Measurements from ENCODE around the gene INPP5D. TPM values are rescaled to one million over a fixed set of nuclear protein-coding genes. Genes with fewer than 3 reads are reported as not detected.

INPP5D gene
- total and polyA plus RNA-seq, 4 donors = 7.6 to 26.1 (median 25.3) TPM

DNA sequence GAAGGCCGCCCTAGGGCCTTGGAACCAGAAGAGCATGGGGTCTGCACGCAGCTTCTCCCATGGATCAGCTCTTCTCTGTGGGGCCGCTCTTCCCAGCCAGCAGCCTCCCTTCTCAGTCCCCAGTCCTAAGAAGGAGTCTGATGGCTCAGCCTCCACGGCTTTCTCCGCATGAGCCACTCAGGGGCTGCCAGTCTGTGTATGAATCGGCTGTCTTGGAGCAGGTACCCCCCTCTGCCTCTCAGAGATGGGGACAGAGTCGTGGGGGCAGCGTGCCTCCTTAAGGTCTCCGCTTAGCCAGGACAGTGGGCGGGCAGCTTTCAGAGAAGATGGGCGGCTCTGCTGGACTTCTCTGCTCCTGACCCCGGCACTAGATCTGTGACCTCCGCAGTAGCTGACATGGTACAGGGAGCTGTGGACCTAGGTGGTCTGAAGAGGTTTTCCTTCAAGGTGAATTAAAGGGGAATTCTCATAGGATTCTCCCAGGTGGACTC, 21.6 kb downstream of the INPP5D start:
- no peaks in the 10 kb centered on the region for H3K36me3 ChIP-seq (ENCODE audit: control insufficient read depth in 4 of 4, insufficient read depth in 4 of 4, low read length in 4 of 4)
- no peak overlapping the region for H3K9ac ChIP-seq (ENCODE audit: insufficient read depth in 1 of 2, low read length in 2 of 2)
- ATAC-seq (ENCODE audit: insufficient read depth, low FRiP score) (no peak), DNase-seq (no peak)
- peak overlapping the region in 1 of 2 donors; percentile 9 for H3K27ac ChIP-seq (ENCODE audit: low read depth in 1 of 2, low read length in 1 of 2)
- no peaks in the 10 kb centered on the region for H3K27me3 ChIP-seq (ENCODE audit: control insufficient read depth in 3 of 3, insufficient read depth in 3 of 3, low read length in 2 of 3)
- 72 to 86% methylated on average over 13 of the region's 13 CpGs for WGBS, 2 donors
- TF ChIP-seq, protein P1, sequence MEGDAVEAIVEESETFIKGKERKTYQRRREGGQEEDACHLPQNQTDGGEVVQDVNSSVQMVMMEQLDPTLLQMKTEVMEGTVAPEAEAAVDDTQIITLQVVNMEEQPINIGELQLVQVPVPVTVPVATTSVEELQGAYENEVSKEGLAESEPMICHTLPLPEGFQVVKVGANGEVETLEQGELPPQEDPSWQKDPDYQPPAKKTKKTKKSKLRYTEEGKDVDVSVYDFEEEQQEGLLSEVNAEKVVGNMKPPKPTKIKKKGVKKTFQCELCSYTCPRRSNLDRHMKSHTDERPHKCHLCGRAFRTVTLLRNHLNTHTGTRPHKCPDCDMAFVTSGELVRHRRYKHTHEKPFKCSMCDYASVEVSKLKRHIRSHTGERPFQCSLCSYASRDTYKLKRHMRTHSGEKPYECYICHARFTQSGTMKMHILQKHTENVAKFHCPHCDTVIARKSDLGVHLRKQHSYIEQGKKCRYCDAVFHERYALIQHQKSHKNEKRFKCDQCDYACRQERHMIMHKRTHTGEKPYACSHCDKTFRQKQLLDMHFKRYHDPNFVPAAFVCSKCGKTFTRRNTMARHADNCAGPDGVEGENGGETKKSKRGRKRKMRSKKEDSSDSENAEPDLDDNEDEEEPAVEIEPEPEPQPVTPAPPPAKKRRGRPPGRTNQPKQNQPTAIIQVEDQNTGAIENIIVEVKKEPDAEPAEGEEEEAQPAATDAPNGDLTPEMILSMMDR (IDR thresholded peaks at IDR 0.05; ENCODE audit: control extremely low read depth, extremely low read depth) = no peak
- no peak overlapping the region for H3K4me3 ChIP-seq
- H3K9me3 ChIP-seq (ENCODE audit: control insufficient read depth in 4 of 4, insufficient read depth in 3 of 4, low read length in 3 of 4) = no peaks in the 10 kb centered on the region
- H3K4me1 ChIP-seq (ENCODE audit: control insufficient read depth in 5 of 5, insufficient read depth in 5 of 5, low read length in 5 of 5) = peaks cover 0 to 14% (median 0%) of the 10 kb centered on the region in 5 donors

DNA sequence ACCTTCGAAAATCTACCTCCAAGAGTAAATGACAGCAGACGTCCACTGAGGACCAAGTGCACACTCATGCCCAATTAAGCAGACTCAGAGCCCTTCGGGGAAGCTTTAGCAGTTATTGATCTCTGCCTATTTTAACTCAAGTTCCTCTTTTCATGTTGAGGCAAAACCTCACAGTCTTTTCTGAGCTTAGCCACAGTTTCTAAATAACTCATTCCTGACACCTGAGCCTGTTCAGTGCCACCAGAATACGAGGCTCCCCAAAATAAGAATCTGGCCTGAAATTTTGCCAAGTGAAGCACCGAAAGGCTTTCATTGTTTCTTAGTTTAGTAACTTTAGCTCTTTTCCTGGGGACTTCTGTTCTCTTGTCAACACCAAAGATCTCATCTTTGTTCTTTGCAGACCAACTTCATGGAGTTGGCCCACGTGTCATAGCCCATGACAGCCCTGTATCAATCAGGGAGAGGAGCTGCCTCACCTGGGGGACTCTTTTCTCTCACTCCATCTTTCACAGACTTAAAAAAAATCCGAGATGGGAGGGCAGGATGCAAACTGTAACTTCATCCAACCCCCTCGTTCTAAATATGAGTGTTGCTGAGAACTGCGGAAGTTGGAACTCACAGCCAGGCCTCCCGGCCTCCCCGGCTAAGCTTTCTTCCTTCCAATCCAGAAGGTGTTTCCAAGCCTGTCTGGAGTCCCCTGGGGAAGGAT, 22.2 kb downstream of the INPP5D start:
- WGBS, 2 donors = 43 to 55% methylated on average over 11 of the region's 11 CpGs
- TF ChIP-seq, protein P1 (IDR thresholded peaks at IDR 0.05; ENCODE audit: control extremely low read depth, extremely low read depth) = no peak
- DNase-seq (no peak), ATAC-seq (ENCODE audit: insufficient read depth, low FRiP score) (no peak)
- Histone ChIP-seq H3K4me3 (no peak overlapping the region), H3K36me3 (ENCODE audit: control insufficient read depth in 4 of 4, insufficient read depth in 4 of 4, low read length in 4 of 4) (no peaks in the 10 kb centered on the region), H3K27me3 (ENCODE audit: control insufficient read depth in 3 of 3, insufficient read depth in 3 of 3, low read length in 2 of 3) (no peaks in the 10 kb centered on the region), H3K4me1 (ENCODE audit: control insufficient read depth in 5 of 5, insufficient read depth in 5 of 5, low read length in 5 of 5) (peaks cover 0 to 14% (median 0%) of the 10 kb centered on the region in 5 donors), H3K9ac (ENCODE audit: insufficient read depth in 1 of 2, low read length in 2 of 2) (no peak overlapping the region), H3K9me3 (ENCODE audit: control insufficient read depth in 4 of 4, insufficient read depth in 3 of 4, low read length in 3 of 4) (no peaks in the 10 kb centered on the region), H3K27ac (ENCODE audit: low read depth in 1 of 2, low read length in 1 of 2) (peak overlapping the region in 1 of 2 donors; percentile 91)

DNA sequence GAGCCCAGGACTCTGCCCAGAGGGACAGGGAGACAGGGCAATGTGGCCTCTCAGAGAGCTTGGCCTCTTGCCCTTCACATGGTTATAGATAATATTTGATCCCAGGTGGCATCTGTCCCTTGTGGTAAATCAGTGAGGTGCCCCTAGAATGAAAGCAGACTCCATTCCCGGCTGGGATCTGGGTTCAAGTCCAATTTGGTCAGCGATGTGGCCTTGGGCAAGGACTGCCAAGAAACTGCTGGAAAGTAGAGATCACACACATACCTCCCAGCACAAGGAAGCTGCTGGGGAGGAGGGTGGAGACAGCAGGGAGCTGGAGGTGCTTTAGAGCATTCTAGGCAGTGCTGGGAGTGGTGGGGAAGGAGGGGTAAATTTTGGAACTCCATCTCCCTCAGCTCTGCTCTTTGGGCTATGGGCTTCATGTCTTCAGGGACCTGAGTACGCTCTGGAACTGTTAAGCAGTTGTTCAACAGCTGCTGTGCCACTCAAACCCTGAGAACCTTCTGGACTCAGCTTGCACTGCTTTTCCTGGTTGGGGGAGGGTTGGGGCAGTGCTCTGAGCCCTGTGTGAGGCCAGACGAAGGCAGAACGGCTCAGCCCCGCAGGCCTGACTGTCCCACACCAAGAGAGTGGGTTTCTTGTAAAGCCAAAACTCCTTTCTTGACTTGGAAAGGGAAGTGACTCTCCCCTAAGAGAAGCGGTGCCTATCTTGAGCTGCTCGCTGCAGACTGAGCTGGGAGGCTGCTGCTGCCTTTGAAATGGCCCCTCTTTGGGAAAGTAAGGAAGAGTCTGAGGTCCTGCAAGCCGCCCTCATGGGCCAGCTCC, 23.0 kb downstream of the INPP5D start:
- no peak overlapping the region for H3K4me3 ChIP-seq
- TF ChIP-seq, protein P1 (IDR thresholded peaks at IDR 0.05; ENCODE audit: control extremely low read depth, extremely low read depth) = no peak
- no peaks in the 10 kb centered on the region for H3K27me3 ChIP-seq (ENCODE audit: control insufficient read depth in 3 of 3, insufficient read depth in 3 of 3, low read length in 2 of 3)
- H3K9ac ChIP-seq (ENCODE audit: insufficient read depth in 1 of 2, low read length in 2 of 2) = no peak overlapping the region
- WGBS, 2 donors = 45 to 55% methylated on average over 9 of the region's 9 CpGs
- ATAC-seq (ENCODE audit: insufficient read depth, low FRiP score) = no peak
- H3K9me3 ChIP-seq (ENCODE audit: control insufficient read depth in 4 of 4, insufficient read depth in 3 of 4, low read length in 3 of 4) = no peaks in the 10 kb centered on the region
- H3K4me1 ChIP-seq (ENCODE audit: control insufficient read depth in 5 of 5, insufficient read depth in 5 of 5, low read length in 5 of 5) = peaks cover 0 to 14% (median 0%) of the 10 kb centered on the region in 5 donors
- H3K27ac ChIP-seq (ENCODE audit: low read depth in 1 of 2, low read length in 1 of 2) = peak overlapping the region; percentile 72 to 91
- no peak for DNase-seq
- no peaks in the 10 kb centered on the region for H3K36me3 ChIP-seq (ENCODE audit: control insufficient read depth in 4 of 4, insufficient read depth in 4 of 4, low read length in 4 of 4)

Data from lung (tissue), 12 donors.